Measurements from ENCODE around the gene SPG7. TPM values are rescaled to one million over a fixed set of nuclear protein-coding genes. Genes with fewer than 3 reads are reported as not detected.

Gene SPG7
- total RNA-seq, 2 donors from 2014 or later, result 72.8 to 216 TPM

DNA sequence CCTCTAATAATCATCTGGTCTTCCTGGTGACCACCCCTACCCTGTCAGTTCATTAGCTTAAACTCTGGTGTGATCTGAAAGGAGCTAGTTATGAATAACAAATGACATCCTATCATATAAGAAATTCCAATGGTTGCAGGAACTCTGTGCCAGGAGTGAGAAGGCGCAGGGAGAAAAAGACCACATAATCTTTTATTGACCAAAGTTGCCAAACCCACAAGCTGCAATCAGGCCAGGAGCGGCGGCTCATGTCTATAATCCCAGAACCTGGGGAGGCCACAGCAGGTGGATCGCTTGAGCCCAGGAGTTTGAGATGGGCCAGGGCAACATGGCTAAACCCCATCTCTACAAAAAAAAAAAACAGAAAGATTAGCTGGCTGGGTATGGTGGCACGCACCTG is 41.3 kb upstream of the SPG7 start:
- H3K9me3 ChIP-seq, result no peaks in the 10 kb centered on the region
- no peaks in the 10 kb centered on the region for H3K36me3 ChIP-seq
- no peaks in the 10 kb centered on the region for H3K27me3 ChIP-seq
- TF ChIP-seq, protein P1, sequence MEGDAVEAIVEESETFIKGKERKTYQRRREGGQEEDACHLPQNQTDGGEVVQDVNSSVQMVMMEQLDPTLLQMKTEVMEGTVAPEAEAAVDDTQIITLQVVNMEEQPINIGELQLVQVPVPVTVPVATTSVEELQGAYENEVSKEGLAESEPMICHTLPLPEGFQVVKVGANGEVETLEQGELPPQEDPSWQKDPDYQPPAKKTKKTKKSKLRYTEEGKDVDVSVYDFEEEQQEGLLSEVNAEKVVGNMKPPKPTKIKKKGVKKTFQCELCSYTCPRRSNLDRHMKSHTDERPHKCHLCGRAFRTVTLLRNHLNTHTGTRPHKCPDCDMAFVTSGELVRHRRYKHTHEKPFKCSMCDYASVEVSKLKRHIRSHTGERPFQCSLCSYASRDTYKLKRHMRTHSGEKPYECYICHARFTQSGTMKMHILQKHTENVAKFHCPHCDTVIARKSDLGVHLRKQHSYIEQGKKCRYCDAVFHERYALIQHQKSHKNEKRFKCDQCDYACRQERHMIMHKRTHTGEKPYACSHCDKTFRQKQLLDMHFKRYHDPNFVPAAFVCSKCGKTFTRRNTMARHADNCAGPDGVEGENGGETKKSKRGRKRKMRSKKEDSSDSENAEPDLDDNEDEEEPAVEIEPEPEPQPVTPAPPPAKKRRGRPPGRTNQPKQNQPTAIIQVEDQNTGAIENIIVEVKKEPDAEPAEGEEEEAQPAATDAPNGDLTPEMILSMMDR (IDR thresholded peaks at IDR 0.05), result no peak
- DNase-seq (ENCODE audit: low spot score), result no peak
- peaks cover 0 to 58% of the 10 kb centered on the region in 2 donors for H3K4me1 ChIP-seq
- no peak overlapping the region for H3K4me3 ChIP-seq
- H3K27ac ChIP-seq, result no peak overlapping the region

DNA sequence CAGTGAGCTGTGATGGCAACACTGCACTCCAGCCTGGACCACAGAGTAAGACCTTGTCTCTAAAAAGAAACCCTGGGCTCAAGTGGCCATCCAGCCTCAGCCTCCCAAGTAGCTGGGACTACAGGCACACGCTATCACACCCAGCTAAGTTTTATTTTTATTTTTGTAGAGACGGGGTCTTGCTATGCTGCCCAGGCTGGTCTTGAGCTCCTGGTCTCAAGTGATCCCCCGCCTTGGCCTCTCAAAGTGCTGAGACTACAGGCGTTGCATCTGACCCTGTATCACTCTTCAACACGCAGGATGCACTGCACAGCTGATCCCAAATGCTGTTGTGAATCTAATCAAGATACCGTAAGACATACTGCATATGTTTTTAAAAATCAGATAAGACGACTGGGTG is 40.8 kb upstream of the SPG7 start:
- Histone ChIP-seq H3K27ac (no peak overlapping the region), H3K9me3 (no peaks in the 10 kb centered on the region), H3K4me3 (no peak overlapping the region), H3K27me3 (no peaks in the 10 kb centered on the region), H3K4me1 (peaks cover 0 to 63% of the 10 kb centered on the region in 2 donors), H3K36me3 (no peaks in the 10 kb centered on the region)
- no peak for DNase-seq (ENCODE audit: low spot score)
- TF ChIP-seq, protein P1 (IDR thresholded peaks at IDR 0.05), result no peak

DNA sequence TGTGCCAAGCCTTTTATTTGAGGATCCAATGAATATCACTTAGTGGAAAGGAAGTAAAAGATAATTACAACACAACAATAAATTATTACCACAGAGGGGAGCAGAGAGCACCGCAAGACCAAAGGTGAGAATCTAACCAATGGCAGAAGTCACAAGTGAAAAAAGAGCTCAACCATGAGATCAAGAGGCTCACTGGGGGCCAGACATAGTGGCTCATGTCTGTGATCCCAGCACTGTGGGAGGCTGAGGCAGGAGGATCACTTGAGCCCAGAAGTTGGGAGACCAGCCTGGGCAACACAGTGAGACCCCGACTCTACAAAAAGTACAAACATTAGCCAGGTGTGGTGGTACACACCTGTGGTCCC is 35.5 kb upstream of the SPG7 start:
- Histone ChIP-seq H3K4me3 (no peak overlapping the region), H3K27me3 (no peaks in the 10 kb centered on the region), H3K9me3 (no peaks in the 10 kb centered on the region), H3K4me1 (peaks cover 0 to 77% of the 10 kb centered on the region in 2 donors), H3K36me3 (no peaks in the 10 kb centered on the region), H3K27ac (no peak overlapping the region)
- DNase-seq (ENCODE audit: low spot score), result no peak
- TF ChIP-seq, protein P1 (IDR thresholded peaks at IDR 0.05), result no peak

DNA sequence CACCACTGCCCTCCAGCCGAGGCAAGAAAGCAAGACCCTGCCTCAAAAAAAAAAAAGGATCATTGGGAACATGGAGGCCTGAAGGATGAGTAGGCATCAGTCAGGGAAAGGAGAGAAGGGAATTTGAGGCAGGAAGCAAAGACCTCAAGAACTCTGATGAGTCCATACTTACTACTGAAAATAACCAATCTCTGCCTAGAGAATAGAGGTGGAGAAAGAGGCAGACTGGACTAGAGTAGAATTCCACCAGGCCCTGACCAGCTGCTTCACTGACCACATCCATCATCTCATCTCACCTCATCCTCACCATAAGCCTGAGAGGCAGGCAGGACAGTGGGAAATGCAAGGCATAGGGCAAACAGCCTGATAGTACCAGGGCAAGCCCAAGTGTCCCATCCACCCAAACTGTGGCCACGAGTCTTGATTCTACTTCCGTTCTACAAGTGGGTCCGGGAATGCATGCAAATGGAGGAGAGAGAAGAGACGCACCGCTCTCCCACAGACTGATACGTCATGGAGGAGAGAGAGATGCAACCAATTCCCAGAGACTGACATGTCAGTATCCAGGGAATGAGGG is 35.0 kb upstream of the SPG7 start:
- H3K4me1 ChIP-seq, result peaks cover 0 to 77% of the 10 kb centered on the region in 2 donors

DNA sequence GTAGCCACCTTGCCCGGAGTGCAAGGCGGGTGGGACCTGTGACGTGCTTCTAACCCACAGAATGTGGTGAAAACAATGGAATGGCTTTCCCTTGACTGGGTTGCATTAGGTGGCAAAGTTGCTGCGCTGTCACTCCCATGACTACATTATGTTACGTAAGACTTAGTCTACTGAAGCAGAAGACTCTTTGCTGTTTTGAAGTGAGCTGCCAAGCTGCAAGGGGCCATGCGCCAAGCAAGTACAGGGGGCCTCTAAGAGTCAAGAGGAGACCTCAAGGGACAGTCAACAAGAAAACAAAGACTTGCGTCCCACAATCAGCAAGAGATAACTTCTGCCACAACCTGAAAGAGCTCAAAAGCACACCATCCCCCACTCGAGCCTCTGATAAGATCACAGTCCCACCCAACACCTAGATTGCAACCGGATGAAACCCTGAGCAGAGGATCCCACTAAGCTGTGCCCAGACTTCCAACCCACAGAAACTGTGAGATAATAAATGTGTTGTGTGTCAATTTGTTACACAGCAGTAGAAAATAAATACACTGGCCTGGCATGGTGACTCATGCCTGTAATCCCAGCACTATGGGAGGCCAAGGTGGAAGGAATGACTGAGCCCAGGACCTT is 34.3 kb upstream of the SPG7 start:
- peaks cover 0 to 77% of the 10 kb centered on the region in 2 donors for H3K4me1 ChIP-seq
- no peaks in the 10 kb centered on the region for H3K36me3 ChIP-seq
- no peaks in the 10 kb centered on the region for H3K27me3 ChIP-seq
- no peak for DNase-seq (ENCODE audit: low spot score)
- H3K9me3 ChIP-seq, result no peaks in the 10 kb centered on the region
- H3K27ac ChIP-seq, result no peak overlapping the region
- TF ChIP-seq, protein P1 (IDR thresholded peaks at IDR 0.05), result no peak
- H3K4me3 ChIP-seq, result no peak overlapping the region

More for the DNA sequence above, 35.0 kb upstream of the SPG7 start:
- H3K27ac ChIP-seq, result no peak overlapping the region
- no peak overlapping the region for H3K4me3 ChIP-seq
- no peaks in the 10 kb centered on the region for H3K36me3 ChIP-seq
- H3K9me3 ChIP-seq, result no peaks in the 10 kb centered on the region
- no peaks in the 10 kb centered on the region for H3K27me3 ChIP-seq
- TF ChIP-seq, protein P1 (IDR thresholded peaks at IDR 0.05), result no peak
- no peak for DNase-seq (ENCODE audit: low spot score)

DNA sequence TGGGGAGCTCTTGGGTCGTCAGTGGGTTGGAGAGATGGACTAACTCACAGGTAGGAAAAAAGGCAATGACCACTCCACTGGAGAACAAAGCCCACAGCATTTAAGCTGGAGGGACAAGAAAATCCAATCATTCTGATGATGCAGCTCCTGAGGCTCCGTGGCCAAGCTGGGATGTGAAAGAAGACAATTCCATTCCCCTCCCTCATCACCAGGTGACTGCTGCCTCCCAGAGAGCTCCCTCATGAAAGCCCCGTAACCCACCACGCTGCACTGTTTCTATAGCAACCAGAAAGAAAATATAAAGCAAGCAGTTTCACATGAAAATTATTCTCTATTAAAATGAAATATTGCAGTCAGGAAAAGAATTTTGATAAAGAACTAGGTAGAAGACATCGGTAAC is 33.1 kb upstream of the SPG7 start:
- no peaks in the 10 kb centered on the region for H3K36me3 ChIP-seq
- H3K27ac ChIP-seq, result no peak overlapping the region
- no peaks in the 10 kb centered on the region for H3K27me3 ChIP-seq
- no peak overlapping the region for H3K4me3 ChIP-seq
- no peak for DNase-seq (ENCODE audit: low spot score)
- peaks cover 0 to 86% of the 10 kb centered on the region in 2 donors for H3K4me1 ChIP-seq
- no peaks in the 10 kb centered on the region for H3K9me3 ChIP-seq
- TF ChIP-seq, protein P1 (IDR thresholded peaks at IDR 0.05), result no peak

All from right atrium auricular region (tissue), 2 donors.